Activated CD4-positive, alpha-beta T cell treated with anti-CD3 and anti-CD28 coated beads for 36 hours (primary cell): ENCODE data around the gene GAL3ST1. TPM values are rescaled to one million over a fixed set of nuclear protein-coding genes. Genes with fewer than 3 reads are reported as not detected.

Experiments
- ATAC-seq: fragments of 200-7000 bp; cut with Tn5 transposase; one replicate; pipeline ENCODE4 v1.10.0; 2021; ENCODE audit warnings: mild to moderate bottlenecking, moderate library complexity
- CTCF ChIA-PET: fragments of 350-600 bp; sonication (Branson Sonifier 250); formaldehyde crosslinking; loops from one replicate; lab custom pipeline; 2021; ENCODE audit warnings: antibody characterized with exemption; lab: Charles Lee
- POLR2A ChIA-PET: fragments of 350-600 bp; sonication (Branson Sonifier 250); formaldehyde crosslinking; loops from one replicate; lab custom pipeline; 2021; ENCODE audit warnings: antibody characterized with exemption, inconsistent platforms; lab: Charles Lee
- DNase-seq: peaks from one replicate; pipeline ENCODE4 v3.0.0-alpha.2; 2020
- H3K27ac Mint-ChIP-seq: one replicate; pipeline ENCODE4 v1.8.0; 2021; ENCODE audit warnings: mixed read lengths
- H3K27me3 Mint-ChIP-seq: one replicate; pipeline ENCODE4 v1.8.0; 2021; ENCODE audit warnings: mixed read lengths
- H3K36me3 Mint-ChIP-seq: one replicate; pipeline ENCODE4 v1.8.0; 2021; ENCODE audit warnings: low read depth, mixed read lengths
- H3K4me1 Mint-ChIP-seq: one replicate; pipeline ENCODE4 v1.8.0; 2021; ENCODE audit warnings: mixed read lengths
- H3K4me3 Mint-ChIP-seq: one replicate; pipeline ENCODE4 v1.8.0; 2021; ENCODE audit warnings: mild to moderate bottlenecking, moderate library complexity, mixed read lengths
- H3K9me3 Mint-ChIP-seq: one replicate; pipeline ENCODE4 v1.8.0; 2021; ENCODE audit warnings: low read depth, mixed read lengths
- intact Hi-C, 2 experiments: fragments of 100-400 bp; cut with DNase I in 1 of 2; cut with micrococcal nuclease in 1 of 2; formaldehyde crosslinking; loops; one replicate each; pipeline versions ENCODE4 v1.14.2 to v1.15.1; 2022 to 2024; cut with DNase I, micrococcal nuclease
- total RNA-seq, 2 experiments: library from RNA; stranded (reverse); gene quantifications; one replicate each; pipeline ENCODE4 v1.2.3, GENCODE V29; 2021

GAL3ST1 gene
- total RNA-seq, 2 experiments from 2014 or later, result not detected

- Mint-ChIP-seq H3K27me3 (peaks cover 2% of the 10 kb centered on the region), H3K4me1 (peaks cover 28% of the 10 kb centered on the region), H3K9me3 (no peaks in the 10 kb centered on the region), H3K36me3 (no peaks in the 10 kb centered on the region), H3K4me3 (peak overlapping the region; percentile 52), H3K27ac (peak overlapping the region; percentile 55)
- CTCF ChIA-PET, result interaction anchor here (0.6 to 2.3 kb wide), 7 partner anchors 17 to 294 kb away, joined by 3 to 7 read pairs (median 4); partner anchors contain the start of gene PES1
- intact Hi-C loops, result loop anchor here in 1 of 2 experiments (10.0 kb wide), 1 partner anchor 213 kb away; the partner anchor contains the start of gene SEC14L2
- no peak for DNase-seq
- POLR2A ChIA-PET, result interaction anchor here (0.9 kb wide), 1 partner anchor 37 kb away, joined by 6 read pairs; no protein-coding TSS in a partner anchor
- ATAC-seq, result no peak
These were observed 33.0 kb upstream of the GAL3ST1 start for GRCh38 chr22:30607300-30607930.

DNA sequence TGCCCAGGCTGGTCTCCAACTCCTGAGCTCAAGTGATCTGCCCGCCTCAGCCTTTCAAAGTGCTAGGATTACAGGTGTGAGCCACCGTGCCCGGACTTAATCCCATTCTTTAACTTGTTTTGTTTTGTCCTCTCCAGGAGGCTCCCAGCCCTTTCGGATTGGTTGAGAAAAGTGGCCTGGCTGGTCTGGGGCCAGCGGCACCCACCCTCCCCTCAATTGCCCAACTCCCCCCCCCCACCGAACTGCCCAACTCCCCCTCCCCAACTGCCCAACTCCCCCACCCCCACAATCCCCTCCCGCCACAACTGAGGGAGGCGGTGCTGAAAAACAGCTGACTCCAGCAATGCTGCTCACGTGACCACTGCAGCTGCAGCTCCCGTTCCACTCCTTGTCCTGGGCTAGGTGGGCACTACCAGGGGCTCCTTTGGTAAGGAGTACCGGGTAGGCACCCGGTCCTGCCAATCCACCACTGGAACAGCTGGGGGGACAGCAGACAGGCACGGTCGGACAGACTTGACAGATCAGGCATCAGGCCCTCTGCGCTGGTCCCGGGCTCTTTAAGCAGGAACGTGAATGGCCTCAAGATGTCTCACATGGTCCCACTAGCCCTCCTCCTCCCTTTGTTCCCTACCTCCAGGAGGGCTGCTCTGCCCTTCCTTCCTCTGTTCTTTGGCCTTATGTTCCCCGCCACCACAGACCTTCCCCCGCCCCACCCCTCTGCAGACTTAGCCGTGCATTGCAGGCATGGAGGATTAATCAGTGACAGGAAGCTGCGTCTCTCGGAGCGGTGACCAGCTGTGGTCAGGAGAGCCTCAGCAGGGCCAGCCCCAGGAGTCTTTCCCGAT is 32.2 kb upstream of the GAL3ST1 start, which contains the start of gene TCN2:
TSS of gene TCN2 (plus strand) at position 720 of the 845 bp plus-strand sequence. CDS start 158 bp downstream, outside the sequence.
- Mint-ChIP-seq H3K9me3 (no peaks in the 10 kb centered on the region), H3K27ac (peak within 1 kb of the TSS; percentile 55), H3K27me3 (peaks cover 2% of the 10 kb centered on the region), H3K36me3 (no peaks in the 10 kb centered on the region), H3K4me1 (peaks cover 30% of the 10 kb centered on the region), H3K4me3 (peak within 1 kb of the TSS; percentile 52)
- ATAC-seq, result peak; percentile 69
- POLR2A ChIA-PET, result interaction anchor here (0.9 kb wide), 1 partner anchor 37 kb away, joined by 6 read pairs; no protein-coding TSS in a partner anchor
- CTCF ChIA-PET, result interaction anchor here (0.5 to 2.3 kb wide), 13 partner anchors 11 to 764 kb away, joined by 3 to 8 read pairs (median 3); partner anchors contain the start of gene PES1
- intact Hi-C loops, result loop anchor here in 1 of 2 experiments (10.0 kb wide), 1 partner anchor 212 kb away; the partner anchor contains the start of gene SEC14L2
- peak; percentile 73 for DNase-seq

GRCh38 chr22:30605449-30606110 is 31.1 kb upstream of the GAL3ST1 start:
- Mint-ChIP-seq H3K36me3 (no peaks in the 10 kb centered on the region), H3K27ac (no peak overlapping the region), H3K27me3 (peaks cover 2% of the 10 kb centered on the region), H3K9me3 (no peaks in the 10 kb centered on the region), H3K4me3 (no peak overlapping the region), H3K4me1 (peaks cover 30% of the 10 kb centered on the region)
- ATAC-seq (peak; percentile 24), DNase-seq (peak; percentile 70)
- intact Hi-C loops, result loop anchor here in 1 of 2 experiments (1.0 to 10.0 kb wide), 2 partner anchors 13 to 211 kb away; partner anchors contain the start of gene SEC14L2
- ChIA-PET POLR2A (no interaction called here), CTCF (interaction anchor here (0.8 to 2.3 kb wide), 7 partner anchors 12 to 153 kb away, joined by 3 to 8 read pairs (median 4); partner anchors contain the start of gene PES1)

- ATAC-seq (no peak), DNase-seq (no peak)
- H3K27ac Mint-ChIP-seq, result no peak overlapping the region
- ChIA-PET POLR2A (no interaction called here), CTCF (interaction anchor here (1.0 to 1.9 kb wide), 5 partner anchors 11 to 316 kb away, joined by 3 to 8 read pairs (median 3); no protein-coding TSS in a partner anchor)
- intact Hi-C loops, result loop anchor here in 1 of 2 experiments (1.0 to 10.0 kb wide), 2 partner anchors 12 to 210 kb away; partner anchors contain the start of gene SEC14L2
- H3K4me1 Mint-ChIP-seq, result peaks cover 30% of the 10 kb centered on the region
- peaks cover 2% of the 10 kb centered on the region for H3K27me3 Mint-ChIP-seq
- no peak overlapping the region for H3K4me3 Mint-ChIP-seq
- no peaks in the 10 kb centered on the region for H3K36me3 Mint-ChIP-seq
- H3K9me3 Mint-ChIP-seq, result no peaks in the 10 kb centered on the region
These were observed 30.3 kb upstream of the GAL3ST1 start for GRCh38 chr22:30604723-30605122.

- POLR2A ChIA-PET, result no interaction called here
- DNase-seq (no peak), ATAC-seq (no peak)
- Mint-ChIP-seq H3K4me3 (no peak overlapping the region), H3K4me1 (peaks cover 20% of the 10 kb centered on the region), H3K36me3 (no peaks in the 10 kb centered on the region), H3K27me3 (no peaks in the 10 kb centered on the region), H3K9me3 (no peaks in the 10 kb centered on the region), H3K27ac (no peak overlapping the region)
- CTCF ChIA-PET, result interaction anchor here (1.0 to 1.2 kb wide), 4 partner anchors 10 to 317 kb away, joined by 3 to 5 read pairs (median 3); no protein-coding TSS in a partner anchor
- intact Hi-C loops, result loop anchor here in 1 of 2 experiments (10.0 kb wide), 1 partner anchor 209 kb away; the partner anchor contains the start of gene SEC14L2
These were observed 29.3 kb upstream of the GAL3ST1 start for GRCh38 chr22:30603801-30604200.

- Mint-ChIP-seq H3K4me3 (no peak overlapping the region), H3K9me3 (no peaks in the 10 kb centered on the region), H3K4me1 (peaks cover 13% of the 10 kb centered on the region), H3K36me3 (no peaks in the 10 kb centered on the region), H3K27ac (no peak overlapping the region), H3K27me3 (no peaks in the 10 kb centered on the region)
- CTCF ChIA-PET, result interaction anchor here (0.6 to 1.5 kb wide), 4 partner anchors 10 to 497 kb away, joined by 3 to 5 read pairs (median 4); partner anchors contain the start of gene PES1
- ATAC-seq (peak; percentile 42), DNase-seq (peak; percentile 33)
- POLR2A ChIA-PET, result no interaction called here
- intact Hi-C loops, result loop anchor here in 1 of 2 experiments (10.0 kb wide), 1 partner anchor 207 kb away; the partner anchor contains the start of gene SEC14L2
These were observed 27.6 kb upstream of the GAL3ST1 start for GRCh38 chr22:30602049-30602448.

DNA sequence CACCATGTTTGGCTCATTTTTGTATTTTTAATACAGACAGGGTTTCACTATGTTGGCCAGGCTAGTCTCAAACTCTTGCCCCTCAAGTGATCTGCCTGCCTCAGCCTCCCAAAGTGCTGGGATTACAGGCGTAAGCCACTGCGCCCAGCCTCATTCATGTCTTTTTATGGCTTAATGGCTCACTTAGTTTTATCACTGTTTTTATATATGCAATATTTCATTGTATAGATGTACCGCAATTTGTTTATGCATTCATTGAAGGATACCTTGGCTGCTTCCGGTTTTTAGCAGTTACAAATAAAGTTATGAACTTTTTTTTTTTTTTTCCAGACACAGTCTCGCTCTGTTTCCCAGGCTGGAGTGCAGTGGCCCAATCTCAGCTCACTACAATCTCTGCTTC is 27.0 kb upstream of the GAL3ST1 start:
- intact Hi-C loops, result loop anchor here in 1 of 2 experiments (10.0 kb wide), 1 partner anchor 207 kb away; the partner anchor contains the start of gene SEC14L2
- ChIA-PET POLR2A (no interaction called here), CTCF (interaction anchor here (0.6 to 1.5 kb wide), 6 partner anchors 10 to 498 kb away, joined by 3 to 10 read pairs (median 4); partner anchors contain the start of genes PES1 and SLC35E4)
- H3K4me1 Mint-ChIP-seq, result peaks cover 9% of the 10 kb centered on the region
- H3K9me3 Mint-ChIP-seq, result no peaks in the 10 kb centered on the region
- ATAC-seq (no peak), DNase-seq (no peak)
- H3K4me3 Mint-ChIP-seq, result no peak overlapping the region
- no peaks in the 10 kb centered on the region for H3K36me3 Mint-ChIP-seq
- no peak overlapping the region for H3K27ac Mint-ChIP-seq
- H3K27me3 Mint-ChIP-seq, result no peaks in the 10 kb centered on the region

DNA sequence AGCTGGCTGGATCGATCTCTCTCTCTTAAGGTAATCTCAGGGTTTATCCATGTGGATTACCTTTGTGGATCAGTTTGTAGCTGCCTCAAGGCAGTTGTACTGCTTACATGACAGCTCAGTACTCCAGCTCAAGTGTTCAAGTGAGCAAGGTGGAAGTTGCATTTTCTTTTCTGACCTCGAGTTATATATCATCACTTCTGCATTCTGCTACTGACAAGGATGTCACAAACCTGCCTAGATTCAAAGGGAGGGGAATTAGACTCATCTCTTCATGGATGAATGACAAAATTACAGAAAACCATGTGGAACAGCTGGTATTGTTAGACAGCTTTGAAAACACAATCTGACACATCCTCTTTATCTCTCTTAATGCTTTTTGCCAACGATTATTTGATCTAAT is 26.5 kb upstream of the GAL3ST1 start:
- ChIA-PET CTCF (interaction anchor here (0.7 to 1.5 kb wide), 5 partner anchors 10 to 319 kb away, joined by 3 to 10 read pairs (median 3); partner anchors contain the start of gene SLC35E4), POLR2A (interaction anchor here (0.6 to 0.7 kb wide), 2 partner anchors 465 to 492 kb away, joined by 3 to 7 read pairs; no protein-coding TSS in a partner anchor)
- Mint-ChIP-seq H3K27ac (no peak overlapping the region), H3K27me3 (no peaks in the 10 kb centered on the region), H3K4me3 (no peak overlapping the region), H3K9me3 (no peaks in the 10 kb centered on the region), H3K4me1 (peaks cover 6% of the 10 kb centered on the region), H3K36me3 (no peaks in the 10 kb centered on the region)
- intact Hi-C loops, result loop anchor here in 1 of 2 experiments (10.0 kb wide), 1 partner anchor 206 kb away; the partner anchor contains the start of gene SEC14L2
- no peak for ATAC-seq
- no peak for DNase-seq

GRCh38 chr22:30598986-30599385 is 24.5 kb upstream of the GAL3ST1 start:
- no peak overlapping the region for H3K27ac Mint-ChIP-seq
- no peak overlapping the region for H3K4me3 Mint-ChIP-seq
- ChIA-PET POLR2A (no interaction called here), CTCF (no interaction called here)
- H3K9me3 Mint-ChIP-seq, result no peaks in the 10 kb centered on the region
- intact Hi-C loops, result loop anchor here in 1 of 2 experiments (10.0 kb wide), 1 partner anchor 834 kb away; the partner anchor contains the start of genes UQCR10 and ZMAT5
- H3K4me1 Mint-ChIP-seq, result peaks cover 3% of the 10 kb centered on the region
- no peak for DNase-seq
- no peaks in the 10 kb centered on the region for H3K36me3 Mint-ChIP-seq
- no peak for ATAC-seq
- no peaks in the 10 kb centered on the region for H3K27me3 Mint-ChIP-seq

DNA sequence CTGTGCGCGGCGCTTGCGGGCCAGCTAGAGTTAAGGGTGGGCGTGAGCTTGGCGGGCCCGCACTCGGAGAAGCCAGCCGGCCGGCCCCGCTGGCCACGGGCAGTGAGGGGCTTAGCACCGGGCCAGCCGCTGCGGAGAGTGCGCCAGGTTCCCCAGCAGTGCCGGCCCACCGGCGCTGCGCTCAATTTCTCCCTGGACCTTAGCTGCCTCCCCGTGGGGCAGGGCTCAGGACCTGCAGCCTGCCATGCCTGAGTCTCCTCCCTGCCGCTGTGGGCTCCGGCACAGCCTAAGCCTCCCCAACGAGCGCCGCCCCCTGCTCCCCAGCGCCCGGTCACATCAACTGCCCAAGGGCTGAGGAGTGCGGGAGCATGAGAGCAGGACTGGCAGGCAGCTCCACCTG is 22.4 kb upstream of the GAL3ST1 start:
- H3K36me3 Mint-ChIP-seq, result no peaks in the 10 kb centered on the region
- H3K4me1 Mint-ChIP-seq, result peaks cover under 1% of the 10 kb centered on the region
- no peak overlapping the region for H3K4me3 Mint-ChIP-seq
- DNase-seq (no peak), ATAC-seq (no peak)
- H3K27ac Mint-ChIP-seq, result no peak overlapping the region
- intact Hi-C loops, result loop anchor here in 1 of 2 experiments (10.0 kb wide), 1 partner anchor 832 kb away; the partner anchor contains the start of genes UQCR10 and ZMAT5
- H3K9me3 Mint-ChIP-seq, result no peaks in the 10 kb centered on the region
- ChIA-PET POLR2A (no interaction called here), CTCF (interaction anchor here (0.6 kb wide), 1 partner anchor 1264 kb away, joined by 3 read pairs; no protein-coding TSS in a partner anchor)
- peaks cover 4% of the 10 kb centered on the region for H3K27me3 Mint-ChIP-seq
